B cell (primary cell): ENCODE results near the gene DCPS.

Experiments
- EZH2 ChIP-seq: IDR thresholded peaks from 2 replicates; pipeline ENCODE4 v1.6.1; 2012; ENCODE audit warnings: borderline replicate concordance, low read depth, mild to moderate bottlenecking, moderate library complexity, low read length; ENCODE audit not compliant: insufficient read depth, poor library complexity, severe bottlenecking
- TF ChIP-seq, protein P1 (sequence below): fragments of 200-600 bp; IDR thresholded peaks from one replicate; pipeline ENCODE4 v1.8.0; 2022; ENCODE audit warnings: antibody characterized with exemption, mild to moderate bottlenecking

GRCh38 chr11:126281666-126282175 lies 22.1 kb upstream of the DCPS start:
- TF ChIP-seq, protein P1, sequence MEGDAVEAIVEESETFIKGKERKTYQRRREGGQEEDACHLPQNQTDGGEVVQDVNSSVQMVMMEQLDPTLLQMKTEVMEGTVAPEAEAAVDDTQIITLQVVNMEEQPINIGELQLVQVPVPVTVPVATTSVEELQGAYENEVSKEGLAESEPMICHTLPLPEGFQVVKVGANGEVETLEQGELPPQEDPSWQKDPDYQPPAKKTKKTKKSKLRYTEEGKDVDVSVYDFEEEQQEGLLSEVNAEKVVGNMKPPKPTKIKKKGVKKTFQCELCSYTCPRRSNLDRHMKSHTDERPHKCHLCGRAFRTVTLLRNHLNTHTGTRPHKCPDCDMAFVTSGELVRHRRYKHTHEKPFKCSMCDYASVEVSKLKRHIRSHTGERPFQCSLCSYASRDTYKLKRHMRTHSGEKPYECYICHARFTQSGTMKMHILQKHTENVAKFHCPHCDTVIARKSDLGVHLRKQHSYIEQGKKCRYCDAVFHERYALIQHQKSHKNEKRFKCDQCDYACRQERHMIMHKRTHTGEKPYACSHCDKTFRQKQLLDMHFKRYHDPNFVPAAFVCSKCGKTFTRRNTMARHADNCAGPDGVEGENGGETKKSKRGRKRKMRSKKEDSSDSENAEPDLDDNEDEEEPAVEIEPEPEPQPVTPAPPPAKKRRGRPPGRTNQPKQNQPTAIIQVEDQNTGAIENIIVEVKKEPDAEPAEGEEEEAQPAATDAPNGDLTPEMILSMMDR, result no peak
- no peak for TF ChIP-seq EZH2
